Measurements from ENCODE around the gene ZNF337.

GRCh38 chr20:25637247-25637646 is 59.4 kb downstream of the ZNF337 start:
- TF ChIP-seq EP300 (conservative IDR thresholded peaks at IDR 0.05; ENCODE audit: poor library complexity, severe bottlenecking) (no peak), CTCF (IDR thresholded peaks at IDR 0.05; ENCODE audit: poor library complexity, severe bottlenecking) (no peak), RAD21 (conservative IDR thresholded peaks at IDR 0.05) (no peak), EZH2 (IDR thresholded peaks at IDR 0.05; ENCODE audit: borderline replicate concordance, insufficient read depth, low read length, poor library complexity, severe bottlenecking) (no peak), REST (IDR thresholded peaks at IDR 0.05; ENCODE audit: borderline replicate concordance) (no peak), SMC3 (conservative IDR thresholded peaks at IDR 0.05; ENCODE audit: poor library complexity) (no peak), TAF1 (IDR thresholded peaks at IDR 0.05; ENCODE audit: low read depth) (no peak), POLR2AphosphoS5 (IDR thresholded peaks at IDR 0.05) (no peak)
